GM19035 (cell line): ENCODE results near the gene FRG2.
"Not testable (repeated sequence)": the region's sequence is repeated elsewhere in the genome, so short reads cannot be mapped to it uniquely, and the experiment has no call there.

Experiments used
- ATAC-seq: cut with Tn5 transposase; IDR thresholded peaks from one replicate; pipeline ENCODE4 v1.9.1; 2021; ENCODE audit not compliant: unreplicated experiment

FRG2 gene

GRCh38 chr4:190027156-190027555 lies at the start of gene FRG2:
TSS of gene FRG2 (minus strand) at chr4:190027256. CDS start at chr4:190027204, 52 bp downstream.
- not testable (repeated sequence) for ATAC-seq

GRCh38 chr4:190068351-190068750 lies 41.3 kb upstream of the FRG2 start:
- not testable (repeated sequence) for ATAC-seq

GRCh38 chr4:190064805-190065204 lies 37.7 kb upstream of the FRG2 start:
- not testable (repeated sequence) for ATAC-seq

- not testable (repeated sequence) for ATAC-seq
Measured at GRCh38 chr4:190064342-190064741, 37.3 kb upstream of the FRG2 start, which contains the start of gene DBET. TSS of gene DBET (plus strand) at chr4:190064502.

GRCh38 chr4:190058997-190059396 lies 31.9 kb upstream of the FRG2 start:
- ATAC-seq = not testable (repeated sequence)

GRCh38 chr4:190049378-190050239 lies 22.6 kb upstream of the FRG2 start:
- not testable (repeated sequence) for ATAC-seq

GRCh38 chr4:190047627-190048026 lies 20.6 kb upstream of the FRG2 start:
- ATAC-seq = not testable (repeated sequence)

GRCh38 chr4:190040873-190041272 lies 13.8 kb upstream of the FRG2 start:
- ATAC-seq = not testable (repeated sequence)

GRCh38 chr4:190037704-190038388 lies 10.8 kb upstream of the FRG2 start:
- ATAC-seq = not testable (repeated sequence)

- ATAC-seq = not testable (repeated sequence)
Measured at GRCh38 chr4:190031264-190031663, 4.2 kb upstream of the FRG2 start.

- ATAC-seq = not testable (repeated sequence)
Measured at GRCh38 chr4:190022614-190023281, 4.3 kb downstream of the FRG2 start.

GRCh38 chr4:190021973-190022372 lies 5.1 kb downstream of the FRG2 start:
- not testable (repeated sequence) for ATAC-seq

- ATAC-seq = no peak
Measured at GRCh38 chr4:190020790-190021717, 6.0 kb downstream of the FRG2 start.

- ATAC-seq = not testable (repeated sequence)
Measured at GRCh38 chr4:190019859-190020463, 7.1 kb downstream of the FRG2 start.

- ATAC-seq = no peak
Measured at GRCh38 chr4:190019023-190019858, 7.8 kb downstream of the FRG2 start.

- ATAC-seq = no peak
Measured at GRCh38 chr4:190018201-190018920, 8.7 kb downstream of the FRG2 start.

- no peak for ATAC-seq
Measured at GRCh38 chr4:190017357-190018200, 9.5 kb downstream of the FRG2 start.
